T-cell (primary cell): ENCODE data around the gene SLC22A3. TPM values are rescaled to one million over a fixed set of nuclear protein-coding genes. Genes with fewer than 3 reads are reported as not detected.

ENCODE experiments used
- ATAC-seq, 4 experiments: fragments of 200-7000 bp in 3 of 4; fragments of 150-1000 bp in 1 of 4; cut with Tn5 transposase; replicated peaks in 1 of 4; 1 replicate in 3 of 4; 2 replicates in 1 of 4; pipeline ENCODE4 v1.10.0; 2021; ENCODE audit warnings: moderate library complexity in 3 of 4, mild to moderate bottlenecking in 2 of 4, moderate number of reproducible peaks in 1 of 4
- CTCF ChIA-PET, 2 donors: fragments of 300-600 bp; sonication (Branson Sonifier 250); formaldehyde crosslinking; loops; one replicate each; lab custom pipeline; 2022; ENCODE audit warnings: antibody characterized with exemption in 2 of 2; lab: Charles Lee
- POLR2A ChIA-PET, 2 donors: fragments of 300-600 bp; sonication (Branson Sonifier 250); formaldehyde crosslinking; loops; one replicate each; lab custom pipeline; 2022; ENCODE audit warnings: antibody characterized with exemption in 2 of 2; lab: Charles Lee
- DNase-seq, 35 experiments: peaks; one replicate each; pipeline versions ENCODE4 v3.0.0 to v3.0.0-alpha.2; 2013 to 2023
- H3K27ac ChIP-seq: one replicate; pipeline ENCODE4 v1.5.1; 2013; ENCODE audit warnings: low read length
- H3K27me3 ChIP-seq, 2 experiments: replicated peaks in 1 of 2; 1 replicate in 1 of 2; 2 replicates in 1 of 2; pipeline versions ENCODE4 v1.6.1 to v1.7.0; 2013; ENCODE audit warnings: low read length in 1 of 2, mixed read lengths in 1 of 2; ENCODE audit not compliant: control insufficient read depth in 2 of 2, insufficient read depth in 2 of 2; ENCODE audit errors: extremely low read depth in 1 of 2
- H3K36me3 ChIP-seq, 2 donors: 1 replicate in 1 of 2; 2 replicates in 1 of 2; pipeline versions ENCODE4 v1.6.1 to v1.7.0; 2013; ENCODE audit warnings: low read length in 1 of 2; ENCODE audit not compliant: control insufficient read depth in 2 of 2, insufficient read depth in 1 of 2; ENCODE audit errors: extremely low read depth in 1 of 2
- H3K4me1 ChIP-seq, 2 experiments: 1 replicate in 1 of 2; 2 replicates in 1 of 2; pipeline versions ENCODE4 v1.6.1 to v1.7.0; 2013; ENCODE audit warnings: low read length in 2 of 2, mixed read lengths in 1 of 2; ENCODE audit not compliant: insufficient read depth in 2 of 2, control insufficient read depth in 1 of 2; ENCODE audit errors: extremely low read depth in 1 of 2
- H3K4me3 ChIP-seq, 2 donors: 1 replicate in 1 of 2; 2 replicates in 1 of 2; pipeline versions ENCODE4 v1.5.1 to v1.7.0; 2013; ENCODE audit warnings: mild to moderate bottlenecking in 2 of 2, low read length in 1 of 2, moderate library complexity in 1 of 2; ENCODE audit not compliant: control insufficient read depth in 1 of 2; ENCODE audit errors: extremely low read depth in 1 of 2
- H3K9me3 ChIP-seq: 2 replicates; pipeline ENCODE4 v1.7.0; 2013
- H3K27ac Mint-ChIP-seq, 2 donors: one replicate each; pipeline ENCODE4 v1.8.0; 2020 to 2021; ENCODE audit warnings: mild to moderate bottlenecking in 2 of 2, mixed read lengths in 2 of 2
- H3K27me3 Mint-ChIP-seq, 2 donors: one replicate each; pipeline ENCODE4 v1.8.0; 2021 to 2022; ENCODE audit warnings: mixed read lengths in 2 of 2
- H3K36me3 Mint-ChIP-seq: one replicate; pipeline ENCODE4 v1.8.0; 2021; ENCODE audit warnings: mixed read lengths
- H3K4me1 Mint-ChIP-seq, 3 donors: one replicate each; pipeline ENCODE4 v1.8.0; 2020 to 2022; ENCODE audit warnings: mixed read lengths in 3 of 3, mild to moderate bottlenecking in 1 of 3
- H3K4me3 Mint-ChIP-seq, 3 donors: one replicate each; pipeline ENCODE4 v1.8.0; 2020 to 2022; ENCODE audit warnings: mild to moderate bottlenecking in 3 of 3, mixed read lengths in 3 of 3, moderate library complexity in 3 of 3
- H3K9me3 Mint-ChIP-seq, 3 donors: one replicate each; pipeline ENCODE4 v1.8.0; 2020 to 2022; ENCODE audit warnings: mixed read lengths in 3 of 3
- WGBS: methylation state at CpG from one replicate; pipeline ENCODE4 v1.1.5; 2013; ENCODE audit warnings: missing lambda C conversion rate; ENCODE audit not compliant: insufficient coverage; 5-methylcytosine and 5-hydroxymethylcytosine counted together
- total RNA-seq, 35 experiments: library from RNA in 6 of 35; stranded (reverse) in 6 of 35; fragments of 120-200 nt in 1 of 35; gene quantifications; one replicate each; pipeline versions ENCODE4 v1.2.1 to v1.2.4 and lab custom pipeline; 2013 to 2026

Gene SLC22A3
- total RNA-seq, 5 donors from 2014 or later (not counting 1 experiment from before 2014, with no cell fraction given), result 0.13 to 0.29 (median 0.21) TPM; not detected in 1

DNA sequence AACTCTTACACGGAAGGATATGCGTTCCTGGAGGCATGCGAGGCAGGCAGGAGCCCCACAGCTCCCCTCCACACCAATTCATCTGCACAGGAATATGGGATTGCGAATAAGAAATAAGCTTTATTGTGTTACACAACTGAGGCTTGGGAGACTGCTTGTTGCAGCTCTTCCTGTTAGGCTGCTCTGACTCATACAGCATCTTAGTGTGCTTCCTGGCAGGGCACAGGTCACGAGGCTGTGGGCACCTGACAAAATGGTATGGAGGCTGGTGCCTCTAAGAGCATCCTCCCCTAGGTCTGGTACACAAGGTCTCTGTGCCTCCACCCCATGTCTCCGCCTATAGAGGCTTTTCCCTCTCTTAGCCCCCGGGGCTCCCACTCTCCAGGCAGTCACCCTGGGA is 6.8 kb downstream of the SLC22A3 start:
- peaks cover 3 to 12% of the 10 kb centered on the region in 2 experiments for H3K27me3 ChIP-seq
- peaks cover 0 to 6% (median 3%) of the 10 kb centered on the region in 3 donors for H3K4me1 Mint-ChIP-seq
- no peaks in the 10 kb centered on the region for H3K9me3 Mint-ChIP-seq
- ChIA-PET POLR2A (no interaction called here), CTCF (no interaction called here)
- 56% methylated on average over 3 of the region's 7 CpGs for WGBS
- H3K4me3 ChIP-seq, result no peak overlapping the region
- H3K27me3 Mint-ChIP-seq, result peaks cover 25 to 40% of the 10 kb centered on the region in 2 donors
- no peaks in the 10 kb centered on the region for H3K36me3 Mint-ChIP-seq
- H3K27ac Mint-ChIP-seq, result no peak overlapping the region
- peak in 1 of 4 experiments; percentile 66 for ATAC-seq
- DNase-seq, result no peak
- no peak overlapping the region for H3K27ac ChIP-seq
- no peaks in the 10 kb centered on the region for H3K9me3 ChIP-seq
- H3K4me1 ChIP-seq, result no peaks in the 10 kb centered on the region
- H3K36me3 ChIP-seq, result no peaks in the 10 kb centered on the region
- no peak overlapping the region for H3K4me3 Mint-ChIP-seq

DNA sequence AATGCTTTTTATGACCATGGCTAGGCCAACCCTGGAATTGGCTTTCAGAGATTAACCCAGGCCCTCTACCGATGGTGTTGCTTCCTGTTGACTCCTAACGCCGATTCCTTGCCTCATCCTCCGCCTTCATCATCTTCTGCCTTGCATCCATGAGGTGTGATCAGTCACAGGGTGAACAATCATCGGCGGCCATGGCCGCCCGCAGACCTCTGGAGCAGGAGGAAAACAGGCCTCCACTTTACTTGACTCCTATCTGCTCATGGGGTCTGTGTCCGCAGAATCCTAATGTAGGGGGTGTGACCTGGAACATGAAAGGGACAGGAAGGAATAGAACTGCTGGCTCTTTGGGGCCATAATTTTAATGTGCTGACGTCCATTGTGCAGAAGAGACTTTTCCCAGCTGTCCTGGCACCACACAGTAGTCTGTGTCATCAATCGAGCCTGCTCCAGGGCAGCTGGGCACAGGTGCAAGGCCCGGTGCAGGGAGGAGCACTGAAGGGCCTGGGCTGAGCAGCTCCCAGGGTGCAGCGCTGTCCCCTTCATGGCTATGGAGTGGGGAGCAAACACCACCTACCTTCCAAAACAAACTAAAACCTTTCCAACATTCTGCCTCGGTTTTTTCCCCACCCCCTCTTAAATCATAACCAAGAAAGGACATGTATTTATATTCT is 8.0 kb downstream of the SLC22A3 start:
- H3K4me3 Mint-ChIP-seq, result no peak overlapping the region
- no peak for ATAC-seq
- no peaks in the 10 kb centered on the region for H3K36me3 ChIP-seq
- ChIA-PET CTCF (no interaction called here), POLR2A (no interaction called here)
- H3K27ac ChIP-seq, result no peak overlapping the region
- no peaks in the 10 kb centered on the region for H3K36me3 Mint-ChIP-seq
- H3K4me3 ChIP-seq, result no peak overlapping the region
- H3K27me3 ChIP-seq, result peaks cover 3 to 13% of the 10 kb centered on the region in 2 experiments
- no peak for DNase-seq
- 89% methylated on average over 7 of the region's 14 CpGs for WGBS
- H3K9me3 ChIP-seq, result no peaks in the 10 kb centered on the region
- no peaks in the 10 kb centered on the region for H3K9me3 Mint-ChIP-seq
- H3K27me3 Mint-ChIP-seq, result peaks cover 16 to 40% of the 10 kb centered on the region in 2 donors
- H3K27ac Mint-ChIP-seq, result no peak overlapping the region
- H3K4me1 ChIP-seq, result no peaks in the 10 kb centered on the region
- H3K4me1 Mint-ChIP-seq, result peaks cover 0 to 5% (median 3%) of the 10 kb centered on the region in 3 donors

DNA sequence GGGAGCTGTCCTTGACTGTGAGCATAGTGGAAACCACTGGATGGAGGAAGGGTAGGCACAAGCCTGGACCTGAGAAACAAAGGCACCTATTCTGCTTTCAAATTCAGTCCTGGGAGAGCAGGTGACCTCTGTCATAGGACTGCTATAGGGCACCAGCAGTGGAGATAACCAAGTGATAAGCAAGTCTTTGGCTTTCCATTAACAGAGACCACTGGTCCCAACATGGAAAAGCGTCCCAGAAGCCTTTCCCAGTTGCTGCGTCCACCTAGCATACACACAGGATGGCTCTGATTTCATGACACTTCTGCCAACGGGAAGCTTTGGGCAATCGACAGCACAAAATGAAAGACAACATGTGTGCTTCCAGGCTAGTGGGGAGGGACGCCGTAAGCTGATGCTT is 8.9 kb downstream of the SLC22A3 start:
- no peaks in the 10 kb centered on the region for H3K36me3 Mint-ChIP-seq
- H3K27me3 Mint-ChIP-seq, result peaks cover 15 to 31% of the 10 kb centered on the region in 2 donors
- H3K4me3 ChIP-seq, result no peak overlapping the region
- 91% methylated on average over 6 of the region's 6 CpGs for whole genome bisulfite sequencing
- ChIA-PET POLR2A (no interaction called here), CTCF (no interaction called here)
- DNase-seq (no peak), ATAC-seq (no peak)
- peaks cover 1 to 13% of the 10 kb centered on the region in 2 experiments for H3K27me3 ChIP-seq
- H3K27ac ChIP-seq, result no peak overlapping the region
- H3K9me3 ChIP-seq, result no peaks in the 10 kb centered on the region
- H3K9me3 Mint-ChIP-seq, result no peaks in the 10 kb centered on the region
- H3K4me1 Mint-ChIP-seq, result peaks cover 0 to 5% (median 3%) of the 10 kb centered on the region in 3 donors
- no peak overlapping the region for H3K27ac Mint-ChIP-seq
- no peak overlapping the region for H3K4me3 Mint-ChIP-seq
- H3K36me3 ChIP-seq, result no peaks in the 10 kb centered on the region
- H3K4me1 ChIP-seq, result no peaks in the 10 kb centered on the region

DNA sequence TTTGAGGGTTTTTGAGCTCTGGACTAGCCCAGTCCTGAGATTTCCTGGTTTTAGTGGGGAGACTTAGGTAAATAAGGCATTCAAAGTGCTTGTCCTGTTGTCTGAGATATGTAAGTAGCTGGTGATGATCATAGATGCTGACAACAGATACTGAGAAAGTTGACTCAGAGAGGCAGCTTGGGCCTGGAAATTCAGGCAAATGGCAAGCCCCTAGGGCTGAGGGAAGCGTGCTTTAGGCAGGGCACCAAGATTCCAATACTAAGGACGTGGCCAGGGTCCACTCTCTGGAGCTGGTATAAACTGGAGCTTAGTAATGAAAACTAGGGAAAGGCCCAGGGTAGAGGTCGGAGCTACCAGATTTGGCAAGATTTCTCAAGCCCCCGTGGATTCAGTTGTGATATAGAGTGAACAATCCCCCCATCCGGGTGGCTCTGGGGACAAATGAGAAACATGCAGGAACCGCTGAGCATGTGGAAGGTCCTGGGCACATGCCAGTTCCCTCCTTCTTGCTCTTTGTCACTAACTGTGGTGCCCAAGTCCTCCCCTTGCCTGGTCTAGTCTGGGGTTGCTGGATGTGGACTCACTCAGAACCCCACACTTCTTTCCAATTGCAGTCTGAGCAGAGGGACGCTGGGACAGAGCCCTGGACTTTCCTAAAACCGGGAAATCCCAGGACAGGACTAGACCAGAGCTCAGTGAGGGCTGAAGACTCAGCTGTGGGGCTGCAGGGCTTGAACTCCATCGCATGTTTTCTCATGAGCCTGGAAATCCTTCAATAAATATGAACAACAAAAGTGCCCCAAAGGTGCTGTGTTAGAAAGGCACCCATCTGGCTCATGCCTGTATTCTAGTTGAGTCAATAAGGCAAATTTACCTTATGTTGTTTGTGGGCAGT is 10.3 kb downstream of the SLC22A3 start:
- Histone ChIP-seq H3K9me3 (no peaks in the 10 kb centered on the region), H3K4me1 (no peaks in the 10 kb centered on the region), H3K27ac (no peak overlapping the region), H3K4me3 (no peak overlapping the region), H3K27me3 (peaks cover 0 to 16% of the 10 kb centered on the region in 2 experiments), H3K36me3 (no peaks in the 10 kb centered on the region)
- H3K36me3 Mint-ChIP-seq, result no peaks in the 10 kb centered on the region
- ChIA-PET POLR2A (no interaction called here), CTCF (no interaction called here)
- no peak overlapping the region for H3K27ac Mint-ChIP-seq
- peaks cover 0 to 5% (median 3%) of the 10 kb centered on the region in 3 donors for H3K4me1 Mint-ChIP-seq
- H3K27me3 Mint-ChIP-seq, result peaks cover 12 to 26% of the 10 kb centered on the region in 2 donors
- ATAC-seq (no peak), DNase-seq (no peak)
- whole genome bisulfite sequencing, result 66% methylated on average over 9 of the region's 9 CpGs
- H3K4me3 Mint-ChIP-seq, result no peak overlapping the region
- H3K9me3 Mint-ChIP-seq, result no peaks in the 10 kb centered on the region

DNA sequence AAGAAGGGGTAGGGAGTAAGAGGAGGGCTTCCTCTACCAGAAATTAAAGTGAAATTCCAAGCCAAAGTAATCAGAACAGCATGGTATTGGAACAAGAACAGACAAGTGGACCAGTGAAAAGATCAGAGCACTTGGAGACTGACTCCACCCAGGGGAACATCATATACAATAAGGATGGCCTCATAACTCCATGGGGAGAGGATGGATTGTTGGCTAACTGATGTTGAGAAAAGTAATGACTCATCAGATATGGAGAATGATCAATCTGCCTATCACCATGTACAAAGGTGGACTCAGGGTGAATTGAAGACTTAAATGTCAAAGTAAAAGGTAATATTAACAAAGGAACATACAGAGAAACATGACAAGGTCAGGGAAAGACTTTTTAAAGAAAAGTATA is 12.8 kb downstream of the SLC22A3 start:
- Histone ChIP-seq H3K4me3 (no peak overlapping the region), H3K36me3 (no peaks in the 10 kb centered on the region), H3K27ac (no peak overlapping the region), H3K4me1 (no peaks in the 10 kb centered on the region), H3K27me3 (peaks cover 0 to 15% of the 10 kb centered on the region in 2 experiments), H3K9me3 (no peaks in the 10 kb centered on the region)
- Mint-ChIP-seq H3K36me3 (no peaks in the 10 kb centered on the region), H3K4me3 (no peak overlapping the region), H3K9me3 (no peaks in the 10 kb centered on the region), H3K4me1 (no peaks in the 10 kb centered on the region), H3K27me3 (peaks cover 11 to 16% of the 10 kb centered on the region in 2 donors), H3K27ac (no peak overlapping the region)
- ChIA-PET CTCF (no interaction called here), POLR2A (no interaction called here)
- ATAC-seq, result no peak
- DNase-seq, result no peak

DNA sequence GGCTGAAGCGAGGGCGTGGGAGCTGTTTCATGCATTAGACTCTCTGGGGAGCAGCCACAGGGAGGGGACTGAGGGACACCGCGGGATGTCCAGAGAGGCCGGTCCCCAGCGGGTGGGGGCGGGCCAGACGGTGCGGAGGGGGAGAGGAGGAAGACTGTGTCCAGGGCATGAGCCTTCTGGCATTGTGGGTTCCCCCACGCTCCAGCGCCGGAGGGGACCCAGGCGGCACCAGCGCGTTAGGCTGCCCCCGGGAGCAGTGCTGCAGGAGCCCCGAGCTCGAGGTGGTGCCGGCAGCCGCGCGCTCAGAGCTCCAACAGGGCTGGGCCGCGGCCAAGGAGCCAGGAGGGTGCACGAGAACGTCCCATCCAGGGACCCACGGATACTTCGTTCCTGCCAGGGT is 14.4 kb downstream of the SLC22A3 start:
- H3K9me3 Mint-ChIP-seq, result no peaks in the 10 kb centered on the region
- no peak overlapping the region for H3K4me3 Mint-ChIP-seq
- Histone ChIP-seq H3K4me1 (no peaks in the 10 kb centered on the region), H3K9me3 (no peaks in the 10 kb centered on the region), H3K27ac (no peak overlapping the region), H3K36me3 (no peaks in the 10 kb centered on the region), H3K4me3 (no peak overlapping the region), H3K27me3 (peaks cover 0 to 12% of the 10 kb centered on the region in 2 experiments)
- CTCF ChIA-PET, result interaction anchor here in 1 of 2 donors (0.5 kb wide), 1 partner anchor 253 kb away, joined by 3 read pairs; no protein-coding TSS in a partner anchor
- no peak for ATAC-seq
- no peak for DNase-seq
- POLR2A ChIA-PET, result no interaction called here
- H3K4me1 Mint-ChIP-seq, result no peaks in the 10 kb centered on the region
- H3K36me3 Mint-ChIP-seq, result no peaks in the 10 kb centered on the region
- WGBS, result 86% methylated on average over 24 of the region's 28 CpGs
- H3K27ac Mint-ChIP-seq, result no peak overlapping the region
- H3K27me3 Mint-ChIP-seq, result peaks cover 7 to 9% of the 10 kb centered on the region in 2 donors
